GM19035 (cell line): ENCODE results near the gene DAB2IP.

Experiments used
- ATAC-seq: cut with Tn5 transposase; IDR thresholded peaks from one replicate; pipeline ENCODE4 v1.9.1; 2021; ENCODE audit not compliant: unreplicated experiment

DAB2IP gene

GRCh38 chr9:121662359-121662758, 10.9 kb downstream of the DAB2IP start:
- no peak for ATAC-seq

- ATAC-seq: no peak
Observed at GRCh38 chr9:121662891-121663580, 11.6 kb downstream of the DAB2IP start.

DNA sequence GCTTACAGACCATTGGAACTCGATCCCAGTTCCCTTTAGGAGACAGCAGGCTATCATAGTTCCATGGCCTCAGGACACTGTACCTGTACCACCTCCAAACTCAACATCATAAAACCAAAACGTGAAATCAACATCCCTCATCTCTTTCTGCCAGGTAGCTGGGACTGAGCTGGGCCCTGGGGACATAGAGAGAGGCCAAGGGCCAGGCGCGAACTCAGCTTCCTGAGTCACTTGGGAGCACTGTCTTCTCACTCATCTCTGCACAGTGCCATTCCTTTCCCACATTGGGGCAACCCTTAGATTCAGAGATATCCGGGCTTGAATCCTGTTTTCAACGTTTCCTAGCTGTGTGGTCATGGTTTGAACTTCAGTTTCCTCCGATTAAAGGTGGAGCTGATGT, 12.2 kb downstream of the DAB2IP start:
- no peak for ATAC-seq

GRCh38 chr9:121666294-121666693, 14.9 kb downstream of the DAB2IP start:
- ATAC-seq: no peak

- no peak for ATAC-seq
Observed at GRCh38 chr9:121667214-121667613, 15.8 kb downstream of the DAB2IP start.

GRCh38 chr9:121667890-121668289, 16.5 kb downstream of the DAB2IP start:
- ATAC-seq: no peak

DNA sequence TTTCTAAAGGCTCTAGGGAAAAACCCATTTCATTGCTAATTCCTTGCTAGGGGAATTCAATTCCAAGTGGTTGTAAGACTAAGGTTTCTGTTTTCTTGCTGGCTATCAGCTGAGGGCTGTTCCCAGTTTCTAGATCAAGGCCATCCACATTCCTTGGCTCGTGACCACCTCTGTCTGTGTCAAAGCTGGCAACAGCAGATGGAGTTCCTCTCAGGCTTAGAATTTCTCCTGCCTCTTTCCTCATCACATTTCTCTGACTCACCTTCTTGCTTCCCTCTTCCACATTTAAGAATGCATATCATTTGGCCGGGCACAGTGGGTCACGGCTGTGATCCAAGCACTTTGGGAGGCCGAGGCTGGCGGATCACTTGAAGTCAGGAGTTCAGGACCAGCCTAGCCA, 19.0 kb downstream of the DAB2IP start:
- no peak for ATAC-seq

GRCh38 chr9:121671612-121672155, 20.2 kb downstream of the DAB2IP start:
- ATAC-seq: no peak

- no peak for ATAC-seq
Observed at GRCh38 chr9:121672213-121672612, 20.8 kb downstream of the DAB2IP start.

DNA sequence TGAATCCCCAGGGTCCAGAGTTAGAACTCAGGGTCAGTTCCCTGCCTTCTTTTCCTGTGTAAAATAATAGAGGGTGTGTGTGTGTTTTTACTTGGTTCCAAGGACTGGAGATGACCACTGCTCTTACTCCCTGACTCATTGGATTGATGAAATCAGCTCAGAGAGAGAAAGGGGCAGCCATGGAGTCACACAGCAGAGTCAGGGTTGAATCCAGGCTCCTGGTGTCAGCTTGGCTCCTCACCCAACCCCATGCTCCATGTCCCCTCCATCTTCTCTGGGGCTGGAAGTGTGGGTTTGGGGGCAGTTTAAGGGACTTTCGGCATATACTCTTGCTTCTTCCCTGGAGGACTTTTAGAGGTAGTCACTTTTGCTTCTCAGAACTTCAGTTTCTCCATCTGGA, 21.6 kb downstream of the DAB2IP start:
- ATAC-seq: no peak

- ATAC-seq: no peak
Observed at GRCh38 chr9:121673576-121673975, 22.1 kb downstream of the DAB2IP start.

DNA sequence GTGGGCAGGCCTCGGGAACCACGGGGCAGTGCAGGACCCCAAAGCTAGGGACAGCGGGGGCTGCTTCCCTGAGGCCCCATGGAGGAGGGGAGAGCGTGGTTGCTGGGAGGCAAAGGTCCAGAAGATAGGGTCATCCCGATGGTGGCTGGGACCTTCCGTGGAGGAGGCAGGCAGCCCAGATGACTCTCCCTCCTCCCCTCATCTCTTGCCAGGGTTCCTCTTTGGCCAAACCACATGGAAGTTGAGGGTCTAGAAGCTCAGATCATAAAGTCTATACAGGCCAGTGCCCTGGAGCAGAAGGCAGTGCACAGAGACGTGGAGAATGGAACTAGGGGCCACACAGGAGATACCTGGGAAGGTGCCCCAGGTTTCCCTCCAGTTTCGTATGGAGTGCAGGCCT, 22.6 kb downstream of the DAB2IP start:
- ATAC-seq: no peak

GRCh38 chr9:121674952-121675351, 23.5 kb downstream of the DAB2IP start:
- no peak for ATAC-seq

DNA sequence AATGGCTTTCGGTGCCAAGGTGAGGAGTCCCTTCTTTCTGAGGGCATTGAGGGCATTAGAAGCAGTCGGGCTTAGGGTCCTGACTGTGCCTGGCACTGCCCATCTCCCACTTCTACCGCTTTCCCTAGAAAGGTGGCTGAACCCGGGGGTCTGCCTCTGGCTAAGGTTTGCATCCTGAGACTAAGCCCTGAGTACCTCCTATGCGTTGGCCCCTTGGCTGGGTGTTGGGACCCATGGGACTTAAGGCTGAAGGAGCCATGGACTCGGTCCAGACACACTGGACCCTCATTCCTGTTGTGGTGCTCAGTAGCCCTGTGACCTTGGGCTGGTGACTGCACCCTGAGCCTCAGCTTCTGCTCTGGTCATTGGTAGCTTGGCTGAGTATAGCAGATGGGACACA, 23.9 kb downstream of the DAB2IP start:
- ATAC-seq: no peak

GRCh38 chr9:121675969-121676822, 24.8 kb downstream of the DAB2IP start:
- ATAC-seq: no peak

- no peak for ATAC-seq
Observed at GRCh38 chr9:121676926-121677325, 25.5 kb downstream of the DAB2IP start.

- ATAC-seq: no peak
Observed at GRCh38 chr9:121678501-121679022, 27.1 kb downstream of the DAB2IP start.

DNA sequence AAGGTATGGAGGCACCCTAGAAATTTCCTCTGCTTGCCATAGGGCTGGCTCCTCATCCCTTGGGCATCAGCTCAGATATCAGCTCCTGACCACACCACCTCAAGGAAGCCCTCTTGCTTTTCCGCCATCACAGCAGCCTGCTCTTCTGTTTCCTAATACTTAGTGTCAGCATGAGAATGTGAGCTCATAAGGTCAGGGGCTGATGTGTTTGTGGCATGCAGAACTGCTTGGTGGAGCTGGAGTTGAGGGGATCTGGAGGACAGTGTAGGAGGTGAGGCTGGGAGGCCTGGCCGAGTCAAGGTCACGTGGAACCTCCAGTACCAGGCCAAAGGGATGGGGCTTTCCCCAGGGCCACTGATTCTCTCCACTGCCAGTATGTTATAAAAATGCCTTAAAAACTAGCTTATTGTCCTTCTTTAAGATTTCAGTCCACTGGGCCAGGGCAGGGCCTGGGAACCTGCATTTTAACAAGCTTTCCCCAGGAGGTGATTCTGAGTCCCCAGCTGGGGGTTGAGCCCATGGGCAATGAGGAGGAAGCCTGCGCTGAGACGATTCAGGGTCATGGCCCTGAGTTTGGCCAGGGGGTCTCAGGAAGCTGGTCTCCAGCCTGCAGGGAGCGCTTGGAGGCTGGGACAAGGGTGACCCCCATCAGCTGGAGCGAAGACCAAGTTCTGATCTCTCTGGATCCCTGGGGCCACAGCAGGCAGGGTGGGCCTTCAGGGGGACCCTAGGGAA, 28.6 kb downstream of the DAB2IP start:
- no peak for ATAC-seq

DNA sequence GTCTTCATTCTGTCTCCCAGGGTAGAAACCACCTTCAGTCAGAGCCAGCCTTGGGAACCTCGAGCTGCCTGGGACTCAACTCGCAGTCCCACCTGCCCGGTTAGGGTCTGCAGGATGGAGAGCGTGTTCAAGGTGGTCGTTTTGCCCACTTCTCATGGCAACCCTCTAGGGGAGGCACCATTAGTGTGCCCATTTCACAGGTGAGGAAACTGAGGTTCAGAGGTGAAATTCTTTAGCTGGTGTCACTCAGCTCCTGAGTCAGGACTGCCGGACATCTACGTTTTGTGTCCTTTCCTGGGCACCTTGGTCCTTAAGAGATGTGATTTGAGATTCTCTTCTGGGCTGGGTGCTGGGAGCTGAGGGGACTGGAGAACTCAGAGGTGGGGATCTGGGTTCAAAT, 30.0 kb downstream of the DAB2IP start:
- ATAC-seq: no peak

- ATAC-seq: no peak
Observed at GRCh38 chr9:121682201-121682600, 30.8 kb downstream of the DAB2IP start.

GRCh38 chr9:121682926-121683515, 31.6 kb downstream of the DAB2IP start:
- ATAC-seq: no peak
